ENCODE results near the gene REV3L.

- TF ChIP-seq CTCF (IDR thresholded peaks at IDR 0.05; ENCODE audit: low read depth, low read length) (no peak), EZH2phosphoT487 (IDR thresholded peaks at IDR 0.05; ENCODE audit: low read depth) (no peak)
Observed at GRCh38 chr6:111482188-111482958, 645 bp downstream of the REV3L start.

Data from OCI-LY3 (cell line).